Measurements from ENCODE around the gene OR4M1.
"Not testable (repeated sequence)": the region's sequence is repeated elsewhere in the genome, so short reads cannot be mapped to it uniquely, and the experiment has no call there.

The OR4M1 gene

DNA sequence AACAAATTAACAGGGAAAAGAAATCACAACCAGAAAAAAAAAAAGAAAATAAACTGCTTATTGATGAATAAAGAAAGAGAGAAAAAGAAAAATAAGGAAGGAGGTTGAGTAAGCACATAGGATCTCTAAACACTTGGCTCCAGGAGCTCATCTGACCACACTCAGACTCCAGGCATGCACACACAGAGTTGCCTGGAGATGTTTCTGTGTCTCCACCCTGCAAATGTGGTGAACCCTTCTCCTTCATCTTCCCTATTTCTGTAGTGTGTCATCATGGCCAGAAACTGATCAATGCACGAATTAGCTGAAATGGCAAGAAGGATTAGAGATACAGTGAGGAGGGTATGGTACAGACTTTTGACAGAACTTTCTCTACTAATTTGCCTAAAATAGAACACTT, 50.5 kb downstream of the OR4M1 start:
- no peak for DNase-seq

DNA sequence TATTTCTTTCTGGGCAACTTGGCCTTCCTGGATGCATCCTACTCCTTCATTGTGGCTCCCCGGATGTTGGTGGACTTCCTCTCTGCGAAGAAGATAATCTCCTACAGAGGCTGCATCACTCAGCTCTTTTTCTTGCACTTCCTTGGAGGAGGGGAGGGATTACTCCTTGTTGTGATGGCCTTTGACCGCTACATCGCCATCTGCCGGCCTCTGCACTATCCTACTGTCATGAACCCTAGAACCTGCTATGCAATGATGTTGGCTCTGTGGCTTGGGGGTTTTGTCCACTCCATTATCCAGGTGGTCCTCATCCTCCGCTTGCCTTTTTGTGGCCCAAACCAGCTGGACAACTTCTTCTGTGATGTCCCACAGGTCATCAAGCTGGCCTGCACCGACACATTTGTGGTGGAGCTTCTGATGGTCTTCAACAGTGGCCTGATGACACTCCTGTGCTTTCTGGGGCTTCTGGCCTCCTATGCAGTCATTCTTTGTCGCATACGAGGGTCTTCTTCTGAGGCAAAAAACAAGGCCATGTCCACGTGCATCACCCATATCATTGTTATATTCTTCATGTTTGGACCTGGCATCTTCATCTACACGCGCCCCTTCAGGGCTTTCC, 54.4 kb downstream of the OR4M1 start:
- not testable (repeated sequence) for DNase-seq

DNA sequence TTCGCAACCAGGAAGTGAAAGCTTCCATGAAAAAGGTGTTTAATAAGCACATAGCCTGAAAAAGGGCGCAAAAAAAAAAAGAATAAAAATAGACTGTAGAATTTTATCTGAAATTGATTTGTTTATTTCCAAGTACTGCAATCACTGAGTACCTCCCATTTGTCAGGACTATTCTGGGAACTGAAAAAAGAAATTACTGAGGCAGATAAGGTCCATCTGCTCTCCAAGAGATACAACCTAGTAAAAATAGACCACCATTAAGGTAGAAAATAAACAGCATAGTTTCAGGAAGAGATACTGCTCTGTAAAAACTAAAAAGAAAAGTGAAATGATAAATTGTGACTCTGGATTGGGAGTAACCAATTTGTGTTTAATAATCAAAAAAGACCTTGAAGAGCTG, 55.0 kb downstream of the OR4M1 start:
- DNase-seq, result no peak

Data from activated CD4-positive, CD25-positive, alpha-beta regulatory T cell treated with anti-CD3 and anti-CD28 coated beads, Interleukin-2, amount 50 U/mL, for 72 hours (primary cell).